Vagina (tissue), 2 donors: ENCODE results near the gene SLC16A9. TPM values are rescaled to one million over a fixed set of nuclear protein-coding genes. Genes with fewer than 3 reads are reported as not detected.
A peak's percentile ranks its signal among the peaks of the same experiment; 100 is the strongest.

Experiments
- DNase-seq, 2 donors: peaks; one replicate each; pipeline ENCODE4 v3.0.0-alpha.2; 2017; ENCODE audit errors: extremely low spot score in 2 of 2
- H3K27ac ChIP-seq: fragments of 200-600 bp; sonication (generic); one replicate; pipeline ENCODE4 v1.5.1; 2019
- H3K27me3 ChIP-seq: fragments of 200-600 bp; sonication (generic); one replicate; pipeline ENCODE4 v1.5.1; 2019
- H3K36me3 ChIP-seq, 2 donors: fragments of 200-600 bp; sonication (generic); one replicate each; pipeline ENCODE4 v1.5.1; 2017 to 2019
- H3K4me1 ChIP-seq: fragments of 200-600 bp; sonication (generic); one replicate; pipeline ENCODE4 v1.5.1; 2019
- H3K4me3 ChIP-seq, 2 donors: fragments of 200-600 bp; sonication (generic); 1 replicate in 1 of 2; 2 replicates in 1 of 2; pipeline ENCODE4 v1.5.1; 2016 to 2019
- H3K9me3 ChIP-seq: fragments of 200-600 bp; sonication (generic); one replicate; pipeline ENCODE4 v1.5.1; 2019
- CTCF ChIP-seq, 3 experiments: fragments of 450-650 bp in 2 of 3; fragments of 200-600 bp in 1 of 3; sonication (generic) in 1 of 3; IDR thresholded peaks; one replicate each; pipeline ENCODE4 v1.5.1; 2017 to 2019; ENCODE audit warnings: antibody characterized with exemption in 3 of 3, mild to moderate bottlenecking in 2 of 3, moderate library complexity in 2 of 3
- POLR2A ChIP-seq, 2 donors: fragments of 450-650 bp; IDR thresholded peaks; one replicate each; pipeline ENCODE4 v1.6.1; 2017; ENCODE audit warnings: antibody characterized with exemption in 2 of 2, mild to moderate bottlenecking in 2 of 2, moderate library complexity in 2 of 2
- POLR2AphosphoS5 ChIP-seq, 2 donors: sonication (generic); formaldehyde crosslinking; IDR thresholded peaks; one replicate each; pipeline ENCODE4 v1.9.0; 2017; ENCODE audit warnings: antibody characterized with exemption in 2 of 2, mild to moderate bottlenecking in 2 of 2, low read depth in 1 of 2; ENCODE audit not compliant: insufficient read depth in 1 of 2
- intact Hi-C: fragments of 100-400 bp; cut with DNase I; formaldehyde crosslinking; loops from one replicate; pipeline ENCODE4 v1.15.1; 2023
- total RNA-seq: library from RNA; depleted of rRNA; stranded (reverse); fragments of >200 nt; gene quantifications from one replicate; pipeline ENCODE4 v1.2.3, GENCODE V29; 2016

The SLC16A9 gene
- total RNA-seq, 1 donor from 2014 or later: 3.7 TPM

GRCh38 chr10:59682986-59683937 is 26.4 kb downstream of the SLC16A9 start:
- Histone ChIP-seq H3K9me3 (no peaks in the 10 kb centered on the region), H3K4me1 (peaks cover 14% of the 10 kb centered on the region), H3K36me3 (no peaks in the 10 kb centered on the region), H3K27me3 (no peaks in the 10 kb centered on the region), H3K27ac (no peak overlapping the region), H3K4me3 (no peak overlapping the region)
- DNase-seq: no peak
- intact Hi-C loops: no loop called here
- TF ChIP-seq CTCF (IDR thresholded peaks at IDR 0.05) (no peak), POLR2AphosphoS5 (IDR thresholded peaks at IDR 0.05; ENCODE audit: insufficient read depth in 1 of 2, low read depth in 1 of 2) (peak in 1 of 2 donors; percentile 58), POLR2A (IDR thresholded peaks at IDR 0.05) (no peak)

- Histone ChIP-seq H3K27ac (no peak overlapping the region), H3K4me3 (no peak overlapping the region), H3K4me1 (peaks cover 19% of the 10 kb centered on the region), H3K9me3 (no peaks in the 10 kb centered on the region), H3K27me3 (no peaks in the 10 kb centered on the region), H3K36me3 (no peaks in the 10 kb centered on the region)
- intact Hi-C loops: no loop called here
- TF ChIP-seq CTCF (IDR thresholded peaks at IDR 0.05) (no peak), POLR2AphosphoS5 (IDR thresholded peaks at IDR 0.05; ENCODE audit: insufficient read depth in 1 of 2, low read depth in 1 of 2) (no peak), POLR2A (IDR thresholded peaks at IDR 0.05) (no peak)
- DNase-seq: no peak
Measured at GRCh38 chr10:59680199-59680598, 29.5 kb downstream of the SLC16A9 start.

- no peak for DNase-seq
- Histone ChIP-seq H3K27ac (no peak overlapping the region), H3K9me3 (no peaks in the 10 kb centered on the region), H3K36me3 (no peaks in the 10 kb centered on the region), H3K4me3 (no peak overlapping the region), H3K27me3 (no peaks in the 10 kb centered on the region), H3K4me1 (peaks cover 19% of the 10 kb centered on the region)
- intact Hi-C loops: no loop called here
- TF ChIP-seq CTCF (IDR thresholded peaks at IDR 0.05) (no peak), POLR2AphosphoS5 (IDR thresholded peaks at IDR 0.05; ENCODE audit: insufficient read depth in 1 of 2, low read depth in 1 of 2) (no peak), POLR2A (IDR thresholded peaks at IDR 0.05) (no peak)
Measured at GRCh38 chr10:59678884-59679301, 30.8 kb downstream of the SLC16A9 start.

DNA sequence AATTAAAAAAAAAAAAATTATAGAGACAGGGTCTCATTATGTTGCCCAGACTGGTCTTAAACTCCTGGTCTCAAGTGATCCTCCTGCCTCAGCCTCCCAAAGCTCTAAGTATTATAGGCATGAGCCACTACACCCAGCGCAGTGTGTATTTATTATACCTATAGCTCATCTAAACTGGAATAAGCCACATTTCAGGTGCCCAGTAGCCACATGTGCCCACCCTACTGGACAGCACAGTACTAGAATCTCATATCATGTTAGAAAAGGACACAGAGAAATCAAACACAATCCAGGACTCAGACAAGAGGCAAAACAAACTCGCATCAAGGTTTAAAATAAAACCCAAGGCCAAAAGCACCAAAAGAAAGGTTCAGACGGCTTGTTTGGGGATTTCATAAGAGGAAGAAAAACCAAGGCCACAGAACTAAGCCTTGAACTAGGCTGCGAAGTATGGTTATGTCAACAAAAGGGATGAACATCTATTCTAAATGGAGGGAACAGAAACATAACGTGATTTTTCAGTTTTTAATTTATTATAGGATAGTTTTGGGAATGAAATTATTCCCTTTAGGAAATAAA is 32.3 kb downstream of the SLC16A9 start:
- DNase-seq: no peak
- TF ChIP-seq POLR2A (IDR thresholded peaks at IDR 0.05): no peak
- no peak for TF ChIP-seq CTCF (IDR thresholded peaks at IDR 0.05)
- TF ChIP-seq POLR2AphosphoS5 (IDR thresholded peaks at IDR 0.05; ENCODE audit: insufficient read depth in 1 of 2, low read depth in 1 of 2): no peak
- Histone ChIP-seq H3K27me3 (no peaks in the 10 kb centered on the region), H3K36me3 (no peaks in the 10 kb centered on the region), H3K9me3 (no peaks in the 10 kb centered on the region), H3K4me1 (peaks cover 19% of the 10 kb centered on the region), H3K27ac (no peak overlapping the region), H3K4me3 (no peak overlapping the region)
- intact Hi-C loops: no loop called here

- Histone ChIP-seq H3K4me3 (no peak overlapping the region), H3K27ac (peak overlapping the region; percentile 55), H3K4me1 (peaks cover 19% of the 10 kb centered on the region), H3K36me3 (no peaks in the 10 kb centered on the region), H3K9me3 (no peaks in the 10 kb centered on the region), H3K27me3 (no peaks in the 10 kb centered on the region)
- DNase-seq: no peak
- intact Hi-C loops: no loop called here
- TF ChIP-seq CTCF (IDR thresholded peaks at IDR 0.05) (no peak), POLR2AphosphoS5 (IDR thresholded peaks at IDR 0.05; ENCODE audit: insufficient read depth in 1 of 2, low read depth in 1 of 2) (no peak)
Measured at GRCh38 chr10:59675812-59676211, 33.8 kb downstream of the SLC16A9 start.
